ENCODE measurements around the gene PTPRR.

- TF ChIP-seq POLR2A (IDR thresholded peaks at IDR 0.05): no peak
- no peak for TF ChIP-seq POLR2AphosphoS5 (IDR thresholded peaks at IDR 0.05)
- TF ChIP-seq, protein P1, sequence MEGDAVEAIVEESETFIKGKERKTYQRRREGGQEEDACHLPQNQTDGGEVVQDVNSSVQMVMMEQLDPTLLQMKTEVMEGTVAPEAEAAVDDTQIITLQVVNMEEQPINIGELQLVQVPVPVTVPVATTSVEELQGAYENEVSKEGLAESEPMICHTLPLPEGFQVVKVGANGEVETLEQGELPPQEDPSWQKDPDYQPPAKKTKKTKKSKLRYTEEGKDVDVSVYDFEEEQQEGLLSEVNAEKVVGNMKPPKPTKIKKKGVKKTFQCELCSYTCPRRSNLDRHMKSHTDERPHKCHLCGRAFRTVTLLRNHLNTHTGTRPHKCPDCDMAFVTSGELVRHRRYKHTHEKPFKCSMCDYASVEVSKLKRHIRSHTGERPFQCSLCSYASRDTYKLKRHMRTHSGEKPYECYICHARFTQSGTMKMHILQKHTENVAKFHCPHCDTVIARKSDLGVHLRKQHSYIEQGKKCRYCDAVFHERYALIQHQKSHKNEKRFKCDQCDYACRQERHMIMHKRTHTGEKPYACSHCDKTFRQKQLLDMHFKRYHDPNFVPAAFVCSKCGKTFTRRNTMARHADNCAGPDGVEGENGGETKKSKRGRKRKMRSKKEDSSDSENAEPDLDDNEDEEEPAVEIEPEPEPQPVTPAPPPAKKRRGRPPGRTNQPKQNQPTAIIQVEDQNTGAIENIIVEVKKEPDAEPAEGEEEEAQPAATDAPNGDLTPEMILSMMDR (IDR thresholded peaks at IDR 0.05 in 8 of 11, conservative IDR thresholded peaks at IDR 0.05 in 3 of 11): no peak
Observed at GRCh38 chr12:70839544-70839943, 81.0 kb downstream of the PTPRR start.
